Gastrocnemius medialis (tissue), 4 donors: ENCODE data around the gene SDK2. TPM values are rescaled to one million over a fixed set of nuclear protein-coding genes. Genes with fewer than 3 reads are reported as not detected.

Experiments
- ATAC-seq, 2 donors: fragments of 150-250 bp; one replicate each; pipeline ENCODE4 v1.9.1; 2016
- DNase-seq, 2 donors: peaks; one replicate each; pipeline ENCODE4 v3.0.0-alpha.2; 2019
- H3K27ac ChIP-seq, 4 donors: fragments of 200-600 bp; sonication (generic); 1 replicate in 1 of 4; 2 replicates in 3 of 4; pipeline ENCODE4 v1.5.1; 2016 to 2018; ENCODE audit warnings: mild to moderate bottlenecking in 2 of 4, moderate library complexity in 1 of 4
- H3K27me3 ChIP-seq, 3 donors: fragments of 200-600 bp; sonication (generic) in 2 of 3; 1 replicate in 1 of 3; 2 replicates in 2 of 3; pipeline versions ENCODE4 v1.5.1 to v1.6.0; 2016 to 2019; ENCODE audit warnings: mild to moderate bottlenecking in 1 of 3, moderate library complexity in 1 of 3
- H3K36me3 ChIP-seq, 2 donors: fragments of 200-600 bp; sonication (generic) in 1 of 2; one replicate each; pipeline ENCODE4 v1.5.1; 2017 to 2018
- H3K4me1 ChIP-seq, 2 donors: fragments of 200-600 bp; sonication (generic) in 1 of 2; one replicate each; pipeline ENCODE4 v1.5.1; 2016 to 2017; ENCODE audit warnings: mild to moderate bottlenecking in 2 of 2
- H3K4me3 ChIP-seq, 4 donors: fragments of 200-600 bp; sonication (generic) in 3 of 4; 1 replicate in 1 of 4; 2 replicates in 3 of 4; pipeline ENCODE4 v1.5.1; 2016 to 2019; ENCODE audit warnings: mild to moderate bottlenecking in 2 of 4
- H3K9me3 ChIP-seq, 3 donors: fragments of 200-600 bp; sonication (generic) in 2 of 3; 1 replicate in 1 of 3; 2 replicates in 2 of 3; pipeline ENCODE4 v1.5.1; 2016 to 2019
- POLR2A ChIP-seq, 2 donors: fragments of 450-650 bp; IDR thresholded peaks; one replicate each; pipeline ENCODE4 v1.6.1; 2017; ENCODE audit warnings: antibody characterized with exemption in 2 of 2, mild to moderate bottlenecking in 2 of 2, moderate library complexity in 2 of 2
- in situ Hi-C, 4 donors: fragments of 200-750 bp; cut with MboI; loops; one replicate each; pipeline versions ENCODE4 v1.15.0 to v1.8.0; 2017; ENCODE audit warnings: low sequenced_read_pairs in 4 of 4
- intact Hi-C: fragments of 100-400 bp; cut with DNase I; formaldehyde crosslinking; loops from one replicate; pipeline ENCODE4 v1.15.1; 2023; ENCODE audit warnings: low total_unique reads
- total RNA-seq, 4 donors: library from RNA; depleted of rRNA; stranded (reverse); fragments of >200 nt; gene quantifications; one replicate each; pipeline versions ENCODE4 v1.1.0 to v1.2.3, GENCODE V29; 2016
- TF ChIP-seq, protein P1 (sequence below), 5 experiments: fragments of 450-650 bp in 3 of 5; fragments of 200-600 bp in 2 of 5; sonication (generic) in 2 of 5; IDR thresholded peaks in 4 of 5; conservative IDR thresholded peaks in 1 of 5; 1 replicate in 4 of 5; 2 replicates in 1 of 5; pipeline ENCODE4 v1.5.1; 2016 to 2019; ENCODE audit warnings: antibody characterized with exemption in 5 of 5, mild to moderate bottlenecking in 3 of 5, moderate library complexity in 3 of 5

SDK2 gene
- total RNA-seq, 4 donors from 2014 or later: 0.02 to 0.31 (median 0.13) TPM

DNA sequence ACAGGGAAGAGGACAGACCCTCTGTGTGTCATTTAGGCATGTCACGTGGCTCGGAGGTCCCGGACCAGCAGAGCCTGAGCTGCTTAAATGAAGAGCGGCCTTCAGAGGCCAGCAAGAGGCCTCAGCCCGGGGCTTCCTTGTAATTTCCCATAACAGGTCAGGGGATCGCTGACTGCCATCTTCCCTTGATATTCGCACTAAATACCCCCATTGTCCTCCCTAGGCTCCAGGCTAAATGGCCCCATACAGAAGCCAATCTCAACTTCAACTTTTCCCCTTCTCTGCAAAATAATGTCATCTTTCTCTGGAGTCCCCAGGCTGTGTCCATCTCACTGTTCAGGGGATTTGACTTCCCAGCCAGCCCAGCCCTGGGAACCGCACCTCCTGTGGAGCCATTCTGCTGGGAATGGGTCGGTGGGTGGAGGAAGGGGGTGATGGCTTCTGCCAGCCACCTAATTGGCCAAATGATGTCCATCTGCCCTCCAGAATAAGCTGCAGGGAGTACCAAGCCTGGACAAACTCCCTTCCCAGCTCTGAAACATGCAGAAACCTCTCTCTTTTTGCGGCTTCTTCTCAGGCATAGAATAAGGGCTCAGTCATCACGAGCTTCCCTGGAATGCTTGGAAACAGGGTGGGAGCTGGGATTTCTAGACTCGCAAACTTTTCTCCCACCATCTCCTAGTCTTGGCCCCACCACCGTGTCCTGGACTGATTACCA lies 129.9 kb downstream of the SDK2 start:
- intact Hi-C loops: no loop called here
- H3K4me1 ChIP-seq: no peaks in the 10 kb centered on the region
- no peaks in the 10 kb centered on the region for H3K27me3 ChIP-seq
- no peaks in the 10 kb centered on the region for H3K9me3 ChIP-seq
- no peak for TF ChIP-seq POLR2A (IDR thresholded peaks at IDR 0.05)
- TF ChIP-seq, protein P1, sequence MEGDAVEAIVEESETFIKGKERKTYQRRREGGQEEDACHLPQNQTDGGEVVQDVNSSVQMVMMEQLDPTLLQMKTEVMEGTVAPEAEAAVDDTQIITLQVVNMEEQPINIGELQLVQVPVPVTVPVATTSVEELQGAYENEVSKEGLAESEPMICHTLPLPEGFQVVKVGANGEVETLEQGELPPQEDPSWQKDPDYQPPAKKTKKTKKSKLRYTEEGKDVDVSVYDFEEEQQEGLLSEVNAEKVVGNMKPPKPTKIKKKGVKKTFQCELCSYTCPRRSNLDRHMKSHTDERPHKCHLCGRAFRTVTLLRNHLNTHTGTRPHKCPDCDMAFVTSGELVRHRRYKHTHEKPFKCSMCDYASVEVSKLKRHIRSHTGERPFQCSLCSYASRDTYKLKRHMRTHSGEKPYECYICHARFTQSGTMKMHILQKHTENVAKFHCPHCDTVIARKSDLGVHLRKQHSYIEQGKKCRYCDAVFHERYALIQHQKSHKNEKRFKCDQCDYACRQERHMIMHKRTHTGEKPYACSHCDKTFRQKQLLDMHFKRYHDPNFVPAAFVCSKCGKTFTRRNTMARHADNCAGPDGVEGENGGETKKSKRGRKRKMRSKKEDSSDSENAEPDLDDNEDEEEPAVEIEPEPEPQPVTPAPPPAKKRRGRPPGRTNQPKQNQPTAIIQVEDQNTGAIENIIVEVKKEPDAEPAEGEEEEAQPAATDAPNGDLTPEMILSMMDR (IDR thresholded peaks at IDR 0.05 in 4 of 5, conservative IDR thresholded peaks at IDR 0.05 in 1 of 5): no peak
- H3K36me3 ChIP-seq: no peaks in the 10 kb centered on the region
- H3K4me3 ChIP-seq: no peak overlapping the region
- DNase-seq (no peak), ATAC-seq (no peak)
- H3K27ac ChIP-seq: no peak overlapping the region
- in situ Hi-C loops: no loop called here

DNA sequence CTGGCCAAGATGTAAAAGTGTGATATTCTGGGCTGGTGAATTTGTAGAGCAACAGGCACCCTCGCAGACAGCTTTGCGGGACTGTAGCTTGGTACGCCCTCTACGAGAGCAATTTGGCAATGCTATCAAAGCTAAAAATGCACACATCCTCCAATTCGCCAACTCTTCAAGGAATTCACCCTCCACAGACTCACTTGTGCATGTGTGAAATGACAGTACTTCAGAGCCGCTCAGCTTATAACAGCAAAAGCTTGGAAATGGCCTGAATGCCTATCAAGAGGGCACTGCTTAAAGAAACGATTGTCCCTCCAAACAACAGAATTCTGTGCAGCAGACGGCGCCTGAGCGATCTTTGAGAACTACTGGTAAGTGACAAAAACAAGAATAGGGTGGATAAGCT lies 130.8 kb downstream of the SDK2 start:
- no peak overlapping the region for H3K27ac ChIP-seq
- no peaks in the 10 kb centered on the region for H3K9me3 ChIP-seq
- no peak for DNase-seq
- no peaks in the 10 kb centered on the region for H3K27me3 ChIP-seq
- intact Hi-C loops: no loop called here
- H3K4me1 ChIP-seq: no peaks in the 10 kb centered on the region
- ATAC-seq: no peak
- in situ Hi-C loops: no loop called here
- H3K4me3 ChIP-seq: no peak overlapping the region
- no peak for TF ChIP-seq POLR2A (IDR thresholded peaks at IDR 0.05)
- TF ChIP-seq, protein P1 (IDR thresholded peaks at IDR 0.05 in 4 of 5, conservative IDR thresholded peaks at IDR 0.05 in 1 of 5): no peak
- H3K36me3 ChIP-seq: no peaks in the 10 kb centered on the region

DNA sequence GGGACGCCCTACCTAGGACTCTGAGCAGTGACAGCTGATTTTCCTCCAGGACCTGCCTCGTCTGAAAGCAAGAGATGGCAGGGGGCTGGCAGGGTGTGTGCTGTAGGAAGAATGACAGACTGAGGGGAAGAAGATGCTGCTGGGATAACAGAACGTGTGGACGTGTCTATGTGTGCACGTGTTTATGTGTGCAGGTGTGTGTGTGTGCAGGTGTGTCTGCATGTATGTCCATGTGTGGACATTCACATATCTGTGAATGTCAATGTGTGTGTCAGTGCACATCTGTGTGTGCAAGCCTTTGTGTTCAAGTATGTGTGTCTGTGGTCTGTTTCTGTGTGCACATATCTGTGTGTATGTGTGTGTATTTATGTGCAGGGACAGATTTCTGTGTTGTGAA lies 132.5 kb downstream of the SDK2 start:
- DNase-seq: no peak
- no peaks in the 10 kb centered on the region for H3K9me3 ChIP-seq
- ATAC-seq: no peak
- no peak overlapping the region for H3K4me3 ChIP-seq
- no peaks in the 10 kb centered on the region for H3K36me3 ChIP-seq
- H3K4me1 ChIP-seq: no peaks in the 10 kb centered on the region
- no peak overlapping the region for H3K27ac ChIP-seq
- no peak for TF ChIP-seq POLR2A (IDR thresholded peaks at IDR 0.05)
- TF ChIP-seq, protein P1 (IDR thresholded peaks at IDR 0.05 in 4 of 5, conservative IDR thresholded peaks at IDR 0.05 in 1 of 5): no peak
- H3K27me3 ChIP-seq: no peaks in the 10 kb centered on the region
- intact Hi-C loops: no loop called here
- in situ Hi-C loops: no loop called here

DNA sequence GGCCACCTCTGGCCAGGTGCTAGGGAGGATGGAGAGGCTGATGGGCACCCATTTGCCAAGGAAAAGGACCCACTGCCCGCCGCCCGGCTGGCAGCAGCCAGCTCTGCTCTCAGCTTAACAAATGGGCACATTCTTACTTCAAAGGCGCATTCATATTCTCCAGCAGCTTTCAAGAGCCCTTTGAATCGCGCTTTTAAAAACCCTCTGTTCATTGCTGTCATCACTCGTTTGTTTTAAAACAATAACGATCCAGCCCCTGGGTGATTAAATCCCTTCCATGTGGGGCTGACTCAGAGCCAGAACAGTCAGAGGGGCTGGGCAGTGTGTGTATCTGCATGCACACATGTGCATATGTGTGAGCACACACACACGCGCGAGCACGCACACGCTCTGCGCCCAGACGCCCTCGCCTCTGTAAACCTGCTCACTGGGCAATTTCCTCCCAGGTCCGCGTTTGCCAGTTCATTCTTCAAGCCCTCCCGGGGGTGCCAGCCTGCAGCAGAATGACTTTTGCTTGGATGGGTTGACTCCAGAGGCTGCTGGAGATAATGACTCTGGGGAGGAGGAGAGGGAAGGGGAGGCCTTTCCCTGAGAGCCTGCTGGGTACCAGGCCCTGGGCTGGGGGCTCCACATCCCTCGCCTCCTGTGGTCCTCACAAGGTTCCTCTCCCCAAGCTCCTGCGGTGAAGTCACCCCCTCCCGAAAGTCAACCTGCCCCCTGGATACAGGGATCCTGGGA lies 133.1 kb downstream of the SDK2 start:
- no peaks in the 10 kb centered on the region for H3K36me3 ChIP-seq
- H3K27me3 ChIP-seq: no peaks in the 10 kb centered on the region
- H3K4me1 ChIP-seq: no peaks in the 10 kb centered on the region
- TF ChIP-seq, protein P1 (IDR thresholded peaks at IDR 0.05 in 4 of 5, conservative IDR thresholded peaks at IDR 0.05 in 1 of 5): no peak
- TF ChIP-seq POLR2A (IDR thresholded peaks at IDR 0.05): no peak
- in situ Hi-C loops (no loop called here), intact Hi-C loops (no loop called here)
- no peak for DNase-seq
- no peak overlapping the region for H3K4me3 ChIP-seq
- no peak overlapping the region for H3K27ac ChIP-seq
- ATAC-seq: no peak
- no peaks in the 10 kb centered on the region for H3K9me3 ChIP-seq
